Stimulated activated CD8-positive, alpha-beta memory T cell treated with anti-CD3 and anti-CD28 coated beads, Interleukin-12 subunit alpha, Interleukin-12 subunit beta, amount 100 ng/mL, for 4 hours (primary cell): Measurements from ENCODE around the gene PFN3.
"Not testable (repeated sequence)": the region's sequence is repeated elsewhere in the genome, so short reads cannot be mapped to it uniquely, and the experiment has no call there.

Source experiments
- DNase-seq: peaks from one replicate; pipeline ENCODE4 v3.0.0-alpha.2; 2020; ENCODE audit warnings: low read depth

The PFN3 gene

DNA sequence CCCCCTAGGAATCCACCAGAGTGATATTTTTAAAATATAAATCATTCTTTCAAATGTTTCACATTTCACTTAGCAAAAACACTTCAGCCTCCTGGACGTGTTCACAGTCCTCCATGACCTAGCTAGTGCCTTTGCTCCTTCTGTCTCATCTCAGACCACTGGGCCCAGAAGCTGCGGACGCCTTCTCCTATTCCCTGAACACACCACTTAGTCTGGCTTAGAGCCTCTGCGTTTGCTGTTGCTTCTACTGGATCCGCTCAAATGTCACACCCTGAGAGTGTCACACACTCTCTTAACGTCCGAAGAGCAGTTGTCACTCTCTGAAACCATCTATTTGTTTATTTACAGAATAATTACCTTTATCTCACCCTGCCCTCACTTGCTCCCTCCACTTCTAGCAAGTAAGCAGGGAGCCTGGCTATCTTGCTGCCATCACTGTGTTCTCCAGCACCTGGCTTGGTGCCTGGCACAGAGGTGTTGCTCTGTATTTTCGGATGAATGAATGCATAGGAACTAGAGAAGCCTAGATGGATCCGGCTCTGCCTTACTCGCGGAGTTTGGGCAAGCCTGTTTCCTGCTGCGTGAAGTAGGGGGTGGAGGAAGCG is 24.8 kb upstream of the PFN3 start:
- no peak for DNase-seq

DNA sequence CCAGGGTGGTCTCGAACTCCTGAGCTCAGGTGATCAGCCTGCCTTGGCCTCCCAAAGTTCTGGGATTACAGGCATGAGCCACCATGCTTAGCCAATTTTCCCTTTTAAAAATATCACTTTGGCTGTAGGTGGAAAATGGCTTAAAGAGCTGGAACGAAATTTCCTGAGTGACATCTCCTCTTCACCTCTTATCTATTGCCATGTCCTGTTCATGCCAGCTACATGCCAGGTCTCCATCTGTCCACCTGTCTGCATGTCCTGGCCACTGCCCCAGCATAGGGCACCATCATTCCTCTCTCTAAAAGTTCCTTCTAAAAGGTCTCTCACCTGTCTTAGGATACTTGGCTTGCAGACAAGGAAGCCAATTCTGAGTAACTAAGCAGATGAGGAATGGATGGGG is 23.2 kb upstream of the PFN3 start:
- no peak for DNase-seq

DNA sequence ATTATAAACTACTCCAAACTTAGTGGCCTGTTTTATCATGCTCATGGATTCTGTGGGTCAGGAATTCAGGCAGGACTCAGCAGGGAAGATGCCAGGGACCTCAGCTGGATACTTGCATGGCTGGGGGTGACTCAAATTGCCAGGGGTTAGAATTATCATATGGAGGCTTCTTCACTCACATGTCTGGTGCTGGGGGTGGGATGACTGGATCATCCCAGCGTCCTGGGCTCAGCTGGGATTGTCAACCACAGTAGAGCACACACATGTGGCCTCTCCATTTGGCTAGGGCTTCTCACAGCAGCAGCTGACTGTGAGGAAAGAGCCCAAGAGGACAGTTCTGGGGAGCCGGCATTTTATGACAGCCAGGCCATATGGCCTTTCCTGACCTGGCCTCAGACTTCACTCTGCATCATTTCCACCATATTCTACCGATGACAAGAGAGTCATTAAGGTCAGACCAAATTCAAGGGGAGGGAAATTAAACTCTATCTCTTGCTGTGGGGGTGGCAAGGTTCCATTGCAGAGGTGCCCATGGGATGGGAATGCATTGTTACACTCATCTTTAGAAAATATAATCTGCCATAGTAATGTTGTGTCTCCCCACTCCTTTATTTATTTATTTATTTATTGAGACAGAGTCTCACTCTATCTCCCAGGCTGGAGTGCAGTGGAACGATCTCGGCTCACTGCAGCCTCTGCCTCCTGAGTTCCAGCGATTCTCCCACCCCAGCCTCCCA is 20.8 kb upstream of the PFN3 start:
- DNase-seq, result no peak

DNA sequence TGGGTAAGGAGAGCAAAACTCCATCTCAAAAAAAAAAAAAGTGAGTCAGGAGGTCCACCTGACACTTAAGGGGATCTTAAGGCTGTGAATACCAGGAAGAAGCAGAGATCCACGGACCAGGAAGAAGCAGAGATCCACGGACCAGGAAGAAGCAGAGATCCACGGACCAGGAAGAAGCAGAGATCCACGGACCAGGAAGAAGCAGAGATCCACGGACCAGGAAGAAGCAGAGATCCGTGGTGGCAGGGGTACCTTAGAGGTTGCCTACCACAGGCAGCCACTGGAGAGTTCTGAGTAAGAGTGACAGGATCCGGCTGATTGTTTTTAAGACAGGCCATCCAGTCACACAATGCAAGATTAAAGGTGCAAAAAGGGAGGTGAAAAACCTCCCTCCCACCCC is 20.0 kb upstream of the PFN3 start:
- not testable (repeated sequence) for DNase-seq

DNA sequence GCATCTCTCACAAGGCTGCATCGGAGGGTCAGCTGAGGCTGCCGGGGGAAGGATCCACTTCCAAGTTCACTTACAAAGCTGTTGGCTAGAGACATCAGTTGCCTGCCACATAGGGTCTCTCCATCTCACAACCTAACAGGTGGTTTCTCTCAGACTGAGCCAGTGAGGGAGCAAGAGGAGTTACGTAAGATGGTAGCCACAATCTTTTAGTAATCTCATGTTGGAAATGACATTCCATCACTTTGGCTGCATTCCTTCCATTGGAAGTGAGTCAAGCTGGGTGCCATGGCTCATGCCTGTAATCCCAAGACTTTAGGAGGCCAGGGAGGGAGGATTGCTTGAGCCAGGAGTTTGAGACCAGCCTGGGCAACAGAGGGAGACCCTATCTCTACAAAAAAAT is 18.6 kb upstream of the PFN3 start:
- DNase-seq, result no peak

DNA sequence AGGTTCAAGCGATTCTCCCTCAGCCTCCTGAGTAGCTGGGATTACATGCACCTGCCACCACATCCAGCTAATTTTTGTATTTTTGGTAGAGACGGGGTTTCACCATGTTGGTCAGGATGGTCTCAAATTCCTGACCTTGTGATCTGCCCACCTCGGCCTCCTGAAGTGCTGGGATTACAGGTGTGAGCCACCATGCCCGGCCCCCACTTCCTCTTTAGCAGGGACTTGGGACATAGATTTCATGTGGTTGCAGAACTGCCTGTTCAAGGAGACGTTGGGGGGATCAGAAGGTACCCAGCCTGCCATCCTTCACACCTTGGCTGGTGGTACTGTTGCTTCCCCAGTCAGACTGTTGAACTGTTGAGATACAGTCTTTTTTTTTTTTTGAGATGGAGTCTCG is 16.6 kb upstream of the PFN3 start:
- not testable (repeated sequence) for DNase-seq

DNA sequence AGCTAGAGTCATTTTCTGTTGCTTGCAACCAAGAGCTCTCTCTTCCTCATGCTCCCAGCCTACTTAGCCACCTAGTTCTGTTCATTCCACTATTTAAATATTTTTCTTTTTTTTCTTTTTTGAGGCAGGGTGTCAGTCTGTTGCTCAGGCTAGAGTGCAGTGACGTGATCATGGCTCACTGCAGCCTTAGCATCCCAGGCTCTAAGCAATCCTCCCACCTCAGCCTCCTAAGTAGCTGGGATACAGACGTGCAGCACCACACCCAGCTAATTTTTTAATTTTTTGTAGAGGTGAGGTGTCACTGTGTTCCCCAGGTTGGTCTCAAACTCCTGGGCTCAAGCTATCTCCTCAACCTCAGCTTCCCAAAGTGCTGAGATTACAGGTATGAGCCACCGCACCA is 14.0 kb upstream of the PFN3 start:
- DNase-seq, result no peak

DNA sequence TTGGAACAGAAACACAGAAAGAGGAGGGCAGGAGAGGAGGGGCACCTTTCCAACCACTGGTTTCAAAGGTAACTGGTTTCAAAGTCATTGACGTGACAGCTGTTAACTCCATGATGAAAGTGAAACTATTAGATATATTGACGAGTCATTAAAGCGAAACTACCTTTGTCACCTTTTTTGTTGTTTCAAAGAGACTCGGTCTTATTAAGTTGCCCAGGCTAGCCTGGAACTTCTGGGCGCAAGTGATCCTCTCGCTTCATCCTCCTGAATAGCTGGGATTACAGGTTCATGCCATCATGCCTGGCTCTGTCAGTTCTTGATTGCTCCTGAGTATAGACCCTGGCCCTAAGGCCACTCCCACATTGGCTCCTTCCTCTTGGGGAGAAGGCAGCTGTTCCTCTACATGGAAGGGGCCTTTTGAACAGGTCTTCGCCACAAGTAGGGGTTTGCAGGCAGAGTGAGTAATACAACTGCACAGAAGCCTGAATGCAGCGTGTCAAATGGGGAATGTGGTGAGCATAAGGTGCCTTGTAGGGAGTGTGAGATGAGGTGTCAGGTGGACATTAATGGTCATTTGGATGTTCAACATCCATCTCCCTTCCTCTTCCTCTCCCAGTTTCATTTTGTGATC is 12.3 kb upstream of the PFN3 start:
- DNase-seq, result no peak

DNA sequence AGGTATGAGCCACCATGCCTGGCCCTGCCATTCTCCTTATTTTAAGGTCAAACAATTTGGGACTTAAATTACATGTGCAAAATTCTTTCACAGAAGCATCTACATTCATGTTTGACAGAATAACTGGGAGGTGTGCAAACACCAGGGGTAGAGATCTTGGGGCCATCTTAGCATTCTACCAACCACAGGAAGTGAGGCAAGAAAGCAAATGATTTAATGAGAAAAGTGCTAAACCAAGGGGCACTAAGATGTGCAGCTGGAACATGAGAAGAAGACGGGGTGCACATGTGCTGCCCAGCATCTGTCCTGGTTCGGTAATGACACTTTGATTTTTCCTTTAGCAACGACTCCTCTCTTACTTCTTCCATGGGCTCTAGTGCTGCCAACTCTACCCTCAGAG is 10.1 kb upstream of the PFN3 start:
- DNase-seq, result no peak

DNA sequence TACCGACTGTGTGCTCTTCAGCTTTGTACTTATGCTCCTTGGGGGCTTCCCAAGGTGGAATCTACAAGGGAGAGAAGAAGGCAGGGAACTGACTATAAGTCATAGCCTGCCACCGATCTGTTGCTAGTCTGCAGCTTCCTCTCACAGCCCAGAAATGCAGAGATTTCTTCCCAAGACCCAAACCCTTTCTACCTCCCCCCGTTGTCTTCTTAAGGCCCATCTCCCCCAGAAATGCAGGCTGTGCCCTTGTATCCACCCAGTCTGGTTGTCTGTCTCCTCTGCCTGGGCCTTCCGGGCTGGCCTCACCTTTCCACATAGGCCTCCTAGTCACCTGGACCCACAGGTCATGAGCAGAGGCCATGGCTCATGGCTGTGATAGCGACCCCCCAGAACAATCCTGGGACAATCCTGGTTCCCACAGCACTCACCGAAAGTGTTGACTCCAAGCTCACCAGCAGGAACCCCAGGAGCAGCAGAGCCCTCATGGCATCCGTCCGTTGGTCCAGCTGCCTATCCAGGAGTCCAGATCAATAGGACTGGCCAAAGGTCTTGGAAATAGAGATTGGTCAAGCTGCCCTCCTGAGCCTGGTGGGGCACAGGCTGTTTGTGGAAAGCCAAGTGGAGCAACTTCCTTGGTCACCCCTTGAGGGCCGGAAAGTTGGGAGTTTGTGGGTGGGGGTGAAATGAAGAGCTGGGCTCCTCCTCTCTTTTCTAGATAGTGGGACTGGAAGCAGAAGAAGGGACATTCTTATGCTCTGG is 8.8 kb upstream of the PFN3 start, which contains the start of gene F12:
Gene F12 (minus strand): TSS at position 522 of the 759 bp plus-strand sequence. CDS start 37 bp downstream, at position 485.
- no peak for DNase-seq

DNA sequence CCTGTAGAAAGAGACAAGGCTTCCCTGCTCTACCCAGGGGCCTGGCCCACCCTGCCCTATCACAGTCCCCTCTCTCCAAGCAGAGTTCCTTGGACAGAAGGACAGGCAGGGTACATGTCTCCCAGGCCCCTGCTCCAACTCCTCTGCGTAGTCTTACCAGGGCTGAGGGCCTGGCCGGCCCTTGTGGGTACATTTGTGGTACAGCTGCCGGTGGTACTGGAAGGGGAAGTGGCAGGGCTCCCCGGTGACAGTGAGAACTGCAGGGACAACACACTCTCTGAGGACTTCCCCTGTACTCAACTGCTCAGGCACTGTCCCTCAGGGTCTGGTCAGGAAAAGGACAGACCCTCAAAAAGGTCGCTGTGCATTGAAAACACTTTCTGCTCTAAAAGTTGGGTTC is 5.3 kb upstream of the PFN3 start:
- no peak for DNase-seq

DNA sequence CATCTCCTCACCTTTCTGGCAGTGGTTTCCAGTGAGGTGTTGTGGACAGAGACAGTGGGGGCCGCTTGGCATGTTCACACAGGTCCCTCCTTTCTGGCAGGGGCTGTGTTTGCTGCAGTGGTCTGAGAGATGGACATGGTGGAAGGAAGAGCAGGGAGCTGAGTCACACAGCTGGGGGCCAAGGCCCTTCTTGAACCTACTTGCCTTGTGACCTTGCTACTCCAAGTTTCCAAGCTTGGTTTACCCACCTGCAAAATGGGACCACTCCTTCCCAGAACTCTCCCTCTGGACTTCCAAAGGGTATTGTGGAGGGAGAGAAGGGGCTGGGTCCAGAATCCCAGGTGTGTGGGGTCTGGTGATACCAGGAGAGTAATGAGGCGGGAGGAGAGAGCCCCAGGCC is 4.9 kb upstream of the PFN3 start:
- no peak for DNase-seq

DNA sequence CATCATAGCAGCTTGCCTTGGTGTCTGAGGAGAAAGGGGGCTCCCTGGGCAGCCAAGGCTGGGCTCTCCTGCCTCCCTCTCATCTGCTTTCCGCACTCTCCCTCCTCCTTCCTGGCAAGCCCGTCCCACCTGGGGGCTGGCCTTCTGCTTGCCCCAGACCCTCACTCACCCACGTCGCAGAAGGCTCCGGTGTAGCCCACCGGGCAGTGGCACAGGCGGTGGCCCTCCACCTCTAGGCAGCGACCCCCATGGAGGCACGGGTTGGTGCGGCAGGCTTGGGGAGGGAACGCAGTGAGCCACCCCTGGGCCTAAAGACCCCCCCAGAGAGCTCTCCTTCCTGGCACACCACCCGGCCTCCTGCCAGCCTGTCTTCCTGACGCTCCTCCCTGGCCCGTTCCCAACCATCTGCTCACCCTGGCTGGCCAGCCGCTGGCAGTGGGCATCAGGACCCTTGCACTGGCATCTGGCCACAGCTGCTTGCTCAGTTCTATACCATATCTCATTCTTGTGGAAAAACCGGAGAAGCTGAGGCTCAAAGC is 4.2 kb upstream of the PFN3 start:
- DNase-seq, result no peak

DNA sequence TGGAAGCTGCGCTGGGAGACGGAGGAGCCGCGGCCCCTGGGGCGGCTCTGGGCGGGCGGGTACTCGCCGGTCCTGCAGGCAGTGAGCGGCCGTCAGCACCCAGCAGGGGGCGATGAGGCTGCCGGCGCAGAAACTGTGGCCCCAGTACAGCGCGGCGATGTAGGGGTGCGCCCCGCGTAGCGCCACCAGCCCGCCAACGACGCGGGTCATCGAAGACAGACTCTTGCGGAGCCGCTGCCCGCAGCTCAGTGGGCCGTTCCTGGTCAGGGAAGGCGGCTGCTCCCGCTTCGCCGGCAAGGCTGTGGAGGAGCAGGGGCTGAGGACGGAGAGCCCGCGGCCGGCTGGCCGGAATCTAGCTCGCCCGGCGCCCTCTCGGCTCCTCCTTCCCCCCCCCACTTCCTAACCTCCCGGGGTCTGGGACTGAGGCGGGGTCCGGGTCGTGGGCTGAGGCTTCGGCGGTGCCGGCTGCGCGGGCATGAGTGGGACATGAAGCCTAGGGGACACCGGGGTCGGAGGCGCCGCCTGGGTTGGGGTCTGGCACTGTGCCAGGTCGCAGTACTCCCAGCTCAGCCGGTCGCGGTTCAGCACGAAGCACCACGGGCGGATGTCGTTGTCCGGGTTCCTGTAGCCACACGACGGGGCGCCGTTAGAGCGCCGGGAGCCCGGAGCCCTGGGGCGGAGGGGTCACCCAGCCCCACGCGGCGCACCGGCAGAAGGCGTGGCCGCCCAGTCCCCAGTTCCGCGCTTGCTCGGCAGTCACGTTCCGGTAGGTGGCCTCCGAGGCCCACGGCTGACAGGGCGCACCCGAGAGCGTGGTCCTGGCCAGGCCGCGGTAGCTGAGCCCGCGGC is 3.6 kb upstream of the PFN3 start:
- peak; percentile 75 for DNase-seq

DNA sequence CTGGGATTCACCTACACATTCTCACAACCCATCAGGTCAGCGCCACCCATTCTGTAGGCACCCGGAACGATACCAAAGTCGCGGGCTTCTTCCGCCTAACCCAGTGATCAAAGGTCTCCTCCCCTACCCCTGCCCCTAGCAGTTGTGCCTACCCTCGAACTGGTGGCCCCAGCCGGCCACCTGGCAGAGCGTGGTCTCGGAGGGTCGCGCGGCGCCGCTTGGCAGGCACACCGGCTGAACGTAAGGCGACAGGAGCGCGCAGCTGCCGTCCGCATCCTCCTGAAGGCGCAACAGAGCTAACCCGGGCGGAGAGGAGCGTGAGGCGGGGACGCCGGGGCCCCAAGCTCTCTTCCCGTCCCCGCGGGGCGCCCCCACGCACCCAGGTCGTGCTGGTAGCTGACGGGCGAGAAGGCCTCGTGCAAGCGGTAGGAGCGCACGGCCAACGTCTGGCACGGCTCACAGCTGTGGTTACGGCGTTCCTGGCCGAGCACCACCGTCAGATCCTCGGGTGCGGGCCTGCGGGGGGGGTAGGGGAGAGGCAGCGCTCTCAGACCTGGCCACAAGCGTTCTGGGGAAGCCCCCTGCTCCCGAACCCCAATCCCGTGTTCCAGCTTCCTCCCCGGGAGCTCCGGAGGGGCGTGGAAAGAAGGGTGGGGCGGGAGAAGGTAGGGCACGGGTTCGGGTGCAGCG is 2.8 kb upstream of the PFN3 start:
- peak; percentile 33 for DNase-seq

DNA sequence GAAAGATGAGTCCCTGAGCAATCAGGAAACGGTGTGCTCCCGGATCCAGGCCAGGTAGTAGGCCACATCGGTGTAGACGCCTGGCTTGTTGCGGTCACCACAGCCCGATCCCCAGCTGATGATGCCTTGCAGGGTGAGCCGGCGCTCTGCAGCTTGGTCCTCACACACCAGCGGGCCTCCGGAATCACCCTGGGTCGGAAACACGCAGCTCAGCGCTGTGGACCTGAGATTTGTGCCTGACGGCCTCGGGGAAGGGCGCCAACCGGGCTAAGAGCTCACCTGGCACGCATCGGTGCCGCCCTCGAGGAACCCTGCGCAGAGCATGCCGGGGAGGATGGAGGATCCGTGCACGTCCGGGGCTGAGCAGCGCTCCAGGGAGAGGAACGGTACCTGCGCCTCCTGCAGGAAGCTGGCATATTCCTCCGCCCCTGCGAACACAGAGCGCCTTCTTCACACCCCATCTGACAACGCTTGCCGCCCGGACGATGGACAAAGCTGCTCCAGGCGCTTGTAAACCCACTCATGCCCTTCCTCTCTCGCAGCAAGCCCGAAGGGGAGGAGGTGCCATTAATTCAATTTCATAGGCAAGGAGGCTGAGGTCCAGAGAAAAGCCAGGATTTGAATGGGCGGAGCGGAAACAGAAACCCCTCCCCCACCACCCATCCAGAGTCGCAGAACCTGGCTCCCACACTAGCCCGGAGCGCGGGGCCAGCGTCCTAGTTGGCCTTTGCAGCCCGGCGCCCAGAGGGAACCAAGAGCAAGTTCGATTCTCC is 2.0 kb upstream of the PFN3 start:
- peak; percentile 39 for DNase-seq

DNA sequence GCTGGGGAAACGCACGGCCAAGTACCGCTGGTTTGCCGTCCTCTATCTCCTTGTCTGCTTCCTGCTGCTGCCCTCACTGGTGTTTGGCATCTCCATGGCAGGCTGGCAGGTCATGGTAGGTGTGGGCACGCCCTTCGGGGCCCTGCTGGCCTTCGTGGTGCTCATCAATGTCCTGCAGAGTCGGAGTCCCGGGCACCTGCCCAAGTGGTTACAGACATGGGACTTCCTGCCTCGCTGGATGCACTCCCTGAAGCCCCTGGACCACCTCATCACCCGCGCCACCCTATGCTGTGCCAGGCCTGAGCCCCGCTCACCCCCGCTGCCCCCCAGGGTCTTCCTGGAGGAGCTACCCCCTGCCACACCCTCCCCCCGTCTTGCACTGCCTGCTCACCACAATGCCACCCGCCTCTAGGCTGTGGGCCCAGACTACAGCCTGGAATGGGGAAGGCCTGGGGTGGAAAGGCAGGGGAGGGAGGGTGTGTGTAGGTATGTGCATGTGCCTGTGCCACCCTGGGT is 2.5 kb downstream of the PFN3 start:
- no peak for DNase-seq

DNA sequence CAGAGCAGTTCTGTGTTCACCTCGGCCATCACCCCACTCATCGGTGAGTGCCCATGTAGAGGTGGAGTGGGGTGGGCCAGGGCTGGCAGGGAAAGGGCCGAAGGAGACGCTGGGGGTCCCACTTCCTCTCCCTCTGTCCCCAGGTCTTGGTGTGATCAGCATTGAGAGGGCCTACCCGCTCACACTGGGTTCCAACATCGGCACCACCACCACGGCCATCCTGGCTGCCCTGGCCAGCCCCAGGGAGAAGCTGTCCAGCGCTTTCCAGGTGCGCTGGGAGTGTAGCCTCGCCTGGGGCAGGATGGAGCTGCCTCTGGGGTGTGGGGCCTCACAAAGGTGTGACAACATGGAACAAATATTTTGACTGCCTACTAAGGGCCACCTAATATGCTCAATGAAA is 3.7 kb downstream of the PFN3 start:
- no peak for DNase-seq

DNA sequence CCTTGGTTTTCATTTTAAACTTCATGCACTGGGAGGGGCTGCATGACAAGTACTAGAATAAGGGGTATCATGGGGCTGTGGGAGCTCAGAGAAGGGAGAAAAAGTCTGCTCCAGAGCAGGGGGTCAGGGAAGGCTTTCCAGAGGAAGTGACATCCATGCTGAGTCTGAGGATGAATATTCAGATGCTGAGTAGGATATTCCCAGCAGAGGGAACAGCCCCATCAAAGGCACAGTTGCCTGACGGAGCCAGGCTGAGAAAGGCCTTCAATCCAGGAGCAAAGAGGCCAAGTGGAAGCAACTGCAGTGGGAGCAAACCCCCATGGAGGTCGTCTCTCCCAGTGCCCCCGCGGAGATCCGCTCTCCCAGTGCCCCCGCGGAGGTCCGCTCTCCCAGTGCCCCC is 4.4 kb downstream of the PFN3 start:
- DNase-seq, result no peak

DNA sequence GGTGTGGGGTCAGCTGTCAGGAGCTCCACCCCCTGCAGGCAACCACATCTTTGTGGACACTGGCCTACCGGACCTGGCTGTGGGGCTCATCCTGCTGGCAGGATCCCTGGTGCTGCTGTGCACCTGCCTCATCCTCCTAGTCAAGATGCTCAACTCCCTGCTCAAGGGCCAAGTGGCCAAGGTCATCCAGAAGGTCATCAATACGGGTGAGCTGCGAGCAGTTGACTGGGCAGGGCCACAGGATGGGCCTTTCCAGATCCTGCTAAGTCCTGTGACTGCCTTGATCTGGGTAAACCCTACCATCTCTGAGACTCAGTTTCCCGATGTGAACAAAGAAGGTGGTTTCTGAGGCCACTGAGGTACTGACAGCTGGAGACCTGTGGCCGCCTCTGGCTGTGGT is 6.5 kb downstream of the PFN3 start:
- no peak for DNase-seq
